ENCODE measurements around the gene PRKN.

PRKN gene

DNA sequence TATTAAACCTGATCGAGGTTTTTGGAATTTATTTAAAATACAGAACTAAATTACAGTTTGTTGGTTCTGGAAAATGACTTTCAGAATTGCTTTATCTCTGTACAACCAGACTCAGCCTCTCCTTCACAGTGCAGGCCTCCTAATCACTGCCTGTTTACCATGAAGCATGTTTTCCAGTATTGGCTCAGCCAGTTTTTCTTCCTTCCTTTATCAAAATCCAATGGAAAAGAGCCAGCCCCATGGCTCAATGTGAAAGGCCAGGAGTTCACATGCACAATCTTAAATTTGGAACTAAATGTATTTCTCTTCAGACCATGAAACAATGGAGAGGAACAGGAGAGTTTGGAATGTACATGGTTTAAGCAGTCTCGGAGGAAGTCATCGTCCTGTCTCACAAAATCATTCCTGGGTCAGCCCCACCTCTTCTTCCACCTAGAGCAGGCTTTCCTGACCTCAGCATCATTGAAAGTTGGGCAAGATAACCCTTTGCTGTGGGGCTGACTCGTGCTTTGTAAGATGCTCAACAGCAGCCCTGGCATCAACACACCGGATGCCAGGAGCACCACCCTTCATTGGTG is 772.8 kb downstream of the PRKN start:
- Mint-ChIP-seq H3K36me3 (peaks cover 4% of the 10 kb centered on the region), H3K4me1 (no peaks in the 10 kb centered on the region), H3K27me3 (no peaks in the 10 kb centered on the region), H3K4me3 (no peak overlapping the region), H3K9me3 (peaks cover 2% of the 10 kb centered on the region), H3K27ac (no peak overlapping the region)
- DNase-seq (ENCODE audit: low spot score in 2 of 2) (no peak), ATAC-seq (ENCODE audit: low read depth) (no peak)

GRCh38 chr6:161954077-161954476 is 773.5 kb downstream of the PRKN start:
- H3K36me3 Mint-ChIP-seq, result peaks cover 4% of the 10 kb centered on the region

GRCh38 chr6:161951126-161951525 is 776.4 kb downstream of the PRKN start:
- no peaks in the 10 kb centered on the region for H3K27me3 Mint-ChIP-seq
- DNase-seq (ENCODE audit: low spot score in 2 of 2) (no peak), ATAC-seq (ENCODE audit: low read depth) (no peak)
- peaks cover 2% of the 10 kb centered on the region for H3K9me3 Mint-ChIP-seq
- peaks cover 4% of the 10 kb centered on the region for H3K36me3 Mint-ChIP-seq
- no peak overlapping the region for H3K27ac Mint-ChIP-seq
- no peaks in the 10 kb centered on the region for H3K4me1 Mint-ChIP-seq
- no peak overlapping the region for H3K4me3 Mint-ChIP-seq

More at GRCh38 chr6:161954077-161954476, 773.5 kb downstream of the PRKN start:
- H3K4me3 Mint-ChIP-seq, result no peak overlapping the region
- ATAC-seq (ENCODE audit: low read depth), result no peak
- peaks cover 2% of the 10 kb centered on the region for H3K9me3 Mint-ChIP-seq
- no peak overlapping the region for H3K27ac Mint-ChIP-seq
- H3K27me3 Mint-ChIP-seq, result no peaks in the 10 kb centered on the region
- no peaks in the 10 kb centered on the region for H3K4me1 Mint-ChIP-seq
- DNase-seq (ENCODE audit: low spot score in 2 of 2), result no peak

GRCh38 chr6:161949531-161949930 is 778.0 kb downstream of the PRKN start:
- Mint-ChIP-seq H3K36me3 (peaks cover 4% of the 10 kb centered on the region), H3K27me3 (no peaks in the 10 kb centered on the region), H3K27ac (no peak overlapping the region), H3K4me1 (no peaks in the 10 kb centered on the region), H3K4me3 (no peak overlapping the region), H3K9me3 (peaks cover 2% of the 10 kb centered on the region)
- DNase-seq (ENCODE audit: low spot score in 2 of 2), result no peak
- no peak for ATAC-seq (ENCODE audit: low read depth)

GRCh38 chr6:161948462-161948861 is 779.1 kb downstream of the PRKN start:
- Mint-ChIP-seq H3K27ac (no peak overlapping the region), H3K36me3 (peaks cover 4% of the 10 kb centered on the region), H3K4me1 (no peaks in the 10 kb centered on the region), H3K9me3 (peaks cover 2% of the 10 kb centered on the region), H3K27me3 (no peaks in the 10 kb centered on the region), H3K4me3 (no peak overlapping the region)
- ATAC-seq (ENCODE audit: low read depth) (no peak), DNase-seq (ENCODE audit: low spot score in 2 of 2) (no peak)

- no peak for DNase-seq (ENCODE audit: low spot score in 2 of 2)
- Mint-ChIP-seq H3K36me3 (peaks cover 4% of the 10 kb centered on the region), H3K4me1 (no peaks in the 10 kb centered on the region), H3K27me3 (no peaks in the 10 kb centered on the region), H3K9me3 (peaks cover 2% of the 10 kb centered on the region), H3K4me3 (no peak overlapping the region), H3K27ac (no peak overlapping the region)
- ATAC-seq (ENCODE audit: low read depth), result no peak
Observed at GRCh38 chr6:161947371-161947770, 780.2 kb downstream of the PRKN start.

DNA sequence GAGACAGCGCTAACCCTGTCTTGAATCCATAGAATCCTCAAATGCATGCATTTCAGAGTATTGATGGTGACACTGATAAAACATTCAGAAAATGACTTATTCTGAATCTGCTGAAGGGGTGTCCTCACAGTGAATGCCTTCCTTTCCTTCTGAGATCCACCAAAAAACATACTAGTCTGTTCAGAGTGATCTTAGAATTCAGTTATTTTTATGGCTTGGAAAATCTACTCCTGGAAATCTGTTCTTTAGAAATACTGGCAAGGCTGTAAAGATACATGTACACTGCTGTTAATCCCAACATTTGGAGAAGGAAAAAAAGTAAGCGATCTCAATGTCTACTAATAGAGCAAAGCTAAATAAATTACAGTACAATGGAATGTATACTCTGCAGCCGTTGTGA is 781.1 kb downstream of the PRKN start:
- ATAC-seq (ENCODE audit: low read depth) (no peak), DNase-seq (ENCODE audit: low spot score in 2 of 2) (no peak)
- Mint-ChIP-seq H3K36me3 (peaks cover 6% of the 10 kb centered on the region), H3K27ac (no peak overlapping the region), H3K4me1 (no peaks in the 10 kb centered on the region), H3K4me3 (no peak overlapping the region), H3K9me3 (peaks cover 2% of the 10 kb centered on the region), H3K27me3 (no peaks in the 10 kb centered on the region)

DNA sequence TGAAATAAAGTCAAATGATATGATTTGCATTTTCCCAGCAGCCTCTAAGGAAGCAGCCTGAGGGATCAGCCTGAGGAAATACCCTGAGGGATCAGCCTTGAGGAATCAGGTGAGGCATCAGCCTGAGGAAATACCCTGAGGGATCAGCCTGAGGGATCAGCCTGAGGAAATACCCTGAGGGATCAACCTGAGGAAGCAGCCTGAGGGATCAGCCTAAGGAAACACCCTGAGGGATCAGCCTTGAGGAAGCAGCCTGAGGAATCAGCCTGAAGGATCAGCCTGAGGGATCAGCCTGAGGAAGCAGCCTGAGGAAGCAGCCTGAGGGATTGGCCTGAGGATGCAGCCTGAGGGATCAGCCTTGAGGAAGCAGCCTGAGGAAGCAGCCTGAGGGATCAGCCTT is 784.0 kb downstream of the PRKN start:
- ATAC-seq (ENCODE audit: low read depth), result no peak
- DNase-seq (ENCODE audit: low spot score in 2 of 2), result no peak
- H3K27me3 Mint-ChIP-seq, result no peaks in the 10 kb centered on the region
- no peaks in the 10 kb centered on the region for H3K9me3 Mint-ChIP-seq
- no peak overlapping the region for H3K27ac Mint-ChIP-seq
- no peaks in the 10 kb centered on the region for H3K4me1 Mint-ChIP-seq
- no peak overlapping the region for H3K4me3 Mint-ChIP-seq
- peaks cover 3% of the 10 kb centered on the region for H3K36me3 Mint-ChIP-seq

DNA sequence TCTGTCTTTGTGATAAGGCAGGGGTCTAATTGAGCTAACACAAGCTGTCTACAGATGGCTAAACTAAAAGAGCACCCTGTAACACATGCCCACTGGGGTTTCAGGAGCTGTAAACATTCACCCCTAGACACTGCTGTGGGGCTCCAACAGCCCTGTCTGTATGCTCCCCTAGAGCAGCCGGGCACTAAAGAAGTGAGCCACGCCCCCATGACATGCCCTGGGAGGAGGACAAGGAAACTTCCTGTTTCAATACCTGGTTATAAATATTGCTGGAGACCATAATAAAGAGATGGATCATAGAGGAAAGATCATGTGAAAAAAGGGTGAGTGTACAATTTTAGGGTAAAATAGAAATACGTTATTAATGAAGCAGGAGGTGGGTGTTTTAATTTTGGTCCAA is 786.0 kb downstream of the PRKN start:
- H3K36me3 Mint-ChIP-seq, result peaks cover 3% of the 10 kb centered on the region
- DNase-seq (ENCODE audit: low spot score in 2 of 2) (no peak), ATAC-seq (ENCODE audit: low read depth) (no peak)
- no peaks in the 10 kb centered on the region for H3K27me3 Mint-ChIP-seq
- no peaks in the 10 kb centered on the region for H3K9me3 Mint-ChIP-seq
- H3K4me1 Mint-ChIP-seq, result no peaks in the 10 kb centered on the region
- no peak overlapping the region for H3K27ac Mint-ChIP-seq
- H3K4me3 Mint-ChIP-seq, result no peak overlapping the region

DNA sequence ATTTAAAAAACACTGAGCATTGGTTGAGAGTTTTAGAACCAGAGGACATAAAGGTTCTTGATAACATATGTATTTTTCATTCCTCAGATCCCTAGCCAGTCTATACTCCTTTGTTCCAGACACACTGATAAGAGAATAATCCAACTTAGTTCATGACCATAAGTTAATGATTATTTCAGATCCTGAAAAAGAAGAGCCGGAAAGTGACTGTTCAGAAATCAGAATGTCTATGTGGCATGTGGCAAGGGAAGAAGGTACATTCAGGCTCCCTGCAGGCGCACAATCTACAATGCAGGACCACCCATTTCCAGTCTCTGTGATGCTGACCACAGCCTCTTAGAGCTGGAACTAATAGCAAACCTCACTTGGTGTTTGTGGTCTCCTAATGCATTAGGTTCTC is 787.0 kb downstream of the PRKN start:
- Mint-ChIP-seq H3K4me3 (no peak overlapping the region), H3K4me1 (no peaks in the 10 kb centered on the region), H3K27ac (no peak overlapping the region), H3K27me3 (no peaks in the 10 kb centered on the region), H3K9me3 (no peaks in the 10 kb centered on the region), H3K36me3 (peaks cover 3% of the 10 kb centered on the region)
- ATAC-seq (ENCODE audit: low read depth), result no peak
- no peak for DNase-seq (ENCODE audit: low spot score in 2 of 2)

DNA sequence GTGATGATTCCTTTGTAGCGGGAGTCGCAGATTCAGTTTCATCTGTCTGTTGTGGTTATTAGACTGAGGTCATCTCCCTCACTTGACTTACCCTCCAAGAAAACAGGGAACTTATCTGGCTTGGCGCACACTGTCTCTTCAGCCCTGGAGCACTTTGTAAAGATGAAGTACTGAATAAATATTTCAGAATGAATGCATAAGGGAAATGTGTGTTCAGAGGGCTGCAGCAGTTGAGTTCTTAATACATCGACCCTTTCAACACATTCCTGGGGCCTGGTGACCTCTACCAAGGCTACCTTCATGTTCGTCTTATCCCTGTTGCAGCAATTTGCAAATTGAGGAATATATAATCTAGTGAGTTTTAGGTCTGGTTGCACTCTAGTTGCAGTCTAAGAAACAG is 801.2 kb downstream of the PRKN start:
- H3K4me3 Mint-ChIP-seq, result no peak overlapping the region
- no peaks in the 10 kb centered on the region for H3K4me1 Mint-ChIP-seq
- no peak for DNase-seq (ENCODE audit: low spot score in 2 of 2)
- H3K9me3 Mint-ChIP-seq, result peaks cover 2% of the 10 kb centered on the region
- ATAC-seq (ENCODE audit: low read depth), result no peak
- no peak overlapping the region for H3K27ac Mint-ChIP-seq
- H3K27me3 Mint-ChIP-seq, result no peaks in the 10 kb centered on the region
- H3K36me3 Mint-ChIP-seq, result peaks cover 2% of the 10 kb centered on the region

DNA sequence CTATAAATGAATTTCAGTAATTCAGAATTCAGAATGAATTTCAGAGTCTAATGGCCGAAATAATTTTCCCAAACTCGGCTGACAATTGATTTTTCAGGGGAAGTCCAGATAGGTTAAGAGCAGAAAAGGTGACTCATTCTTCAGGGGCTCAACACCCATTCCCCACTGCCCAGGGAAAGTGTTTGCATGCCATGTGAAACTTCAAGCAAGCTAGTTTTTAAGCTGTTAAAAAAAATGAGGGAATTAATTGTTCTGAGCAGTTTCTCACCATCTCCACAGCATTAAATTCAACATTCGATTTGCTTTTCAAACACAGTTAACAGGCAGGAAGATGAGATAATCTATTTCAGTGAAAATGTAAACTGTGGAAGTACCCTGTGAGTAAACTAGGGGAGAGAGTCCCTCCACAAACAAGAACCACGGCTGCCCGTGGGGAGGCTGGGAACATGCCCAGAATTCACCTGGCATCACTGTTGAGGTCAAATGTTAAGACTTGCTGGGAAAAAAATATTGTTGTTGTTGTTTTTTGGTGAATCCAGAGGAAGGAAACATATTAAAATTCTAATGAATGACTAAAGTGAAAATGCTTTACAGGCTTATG is 803.0 kb downstream of the PRKN start:
- H3K4me1 Mint-ChIP-seq, result no peaks in the 10 kb centered on the region
- peaks cover 2% of the 10 kb centered on the region for H3K9me3 Mint-ChIP-seq
- no peaks in the 10 kb centered on the region for H3K27me3 Mint-ChIP-seq

DNA sequence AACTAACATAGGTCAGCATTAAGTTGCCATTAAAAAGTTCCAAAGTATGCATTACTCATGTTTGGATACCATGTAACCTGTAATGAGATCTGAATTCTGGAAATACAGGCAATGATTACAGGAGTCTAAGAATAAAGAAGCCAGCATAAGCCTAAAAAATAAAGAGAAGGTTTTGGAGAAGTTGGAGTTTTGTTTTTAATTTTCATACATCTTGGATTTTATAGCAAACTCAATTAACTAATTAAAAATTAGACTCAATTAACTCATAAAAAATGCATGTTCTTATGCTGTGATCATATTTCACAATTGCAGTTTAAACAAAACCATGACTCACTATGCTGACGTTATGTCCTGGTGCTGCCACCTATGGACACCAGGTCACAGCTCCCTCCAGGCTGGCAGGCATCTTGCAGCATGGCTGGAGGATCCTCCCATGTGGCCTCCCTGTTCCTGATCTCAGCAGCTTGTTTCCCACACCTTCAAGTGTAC is 804.9 kb downstream of the PRKN start:
- no peaks in the 10 kb centered on the region for H3K27me3 Mint-ChIP-seq
- DNase-seq (ENCODE audit: low spot score in 2 of 2), result no peak
- H3K9me3 Mint-ChIP-seq, result no peaks in the 10 kb centered on the region
- H3K4me1 Mint-ChIP-seq, result no peaks in the 10 kb centered on the region
- ATAC-seq (ENCODE audit: low read depth), result no peak
- H3K36me3 Mint-ChIP-seq, result no peaks in the 10 kb centered on the region
- no peak overlapping the region for H3K4me3 Mint-ChIP-seq
- H3K27ac Mint-ChIP-seq, result no peak overlapping the region

More for the DNA sequence above, 803.0 kb downstream of the PRKN start:
- DNase-seq (ENCODE audit: low spot score in 2 of 2) (no peak), ATAC-seq (ENCODE audit: low read depth) (no peak)
- no peak overlapping the region for H3K4me3 Mint-ChIP-seq
- peaks cover 2% of the 10 kb centered on the region for H3K36me3 Mint-ChIP-seq
- no peak overlapping the region for H3K27ac Mint-ChIP-seq

GRCh38 chr6:161921602-161922395 is 805.8 kb downstream of the PRKN start:
- no peak overlapping the region for H3K27ac Mint-ChIP-seq
- DNase-seq (ENCODE audit: low spot score in 2 of 2) (no peak), ATAC-seq (ENCODE audit: low read depth) (no peak)
- no peaks in the 10 kb centered on the region for H3K27me3 Mint-ChIP-seq
- no peaks in the 10 kb centered on the region for H3K9me3 Mint-ChIP-seq
- H3K36me3 Mint-ChIP-seq, result no peaks in the 10 kb centered on the region
- no peaks in the 10 kb centered on the region for H3K4me1 Mint-ChIP-seq
- H3K4me3 Mint-ChIP-seq, result no peak overlapping the region

All from memory B cell (primary cell).